Left ventricle myocardium inferior (tissue), 1 donor: ENCODE results near the gene KLHL29. TPM values are rescaled to one million over a fixed set of nuclear protein-coding genes. Genes with fewer than 3 reads are reported as not detected.
A peak's percentile ranks its signal among the peaks of the same experiment; 100 is the strongest.

Experiments used
- DNase-seq: peaks from one replicate; pipeline ENCODE4 v3.0.0-alpha.2; 2020
- H3K27ac ChIP-seq: fragments of 200-600 bp; replicated peaks from 2 replicates; pipeline ENCODE4 v1.8.0; 2021
- H3K27me3 ChIP-seq: fragments of 200-600 bp; 2 replicates; pipeline ENCODE4 v1.8.0; 2021; ENCODE audit warnings: low read depth
- H3K36me3 ChIP-seq: fragments of 200-600 bp; 2 replicates; pipeline ENCODE4 v1.8.0; 2021
- H3K4me1 ChIP-seq: fragments of 200-600 bp; 2 replicates; pipeline ENCODE4 v1.8.0; 2021
- H3K4me3 ChIP-seq: fragments of 200-600 bp; 2 replicates; pipeline ENCODE4 v1.8.0; 2021; ENCODE audit warnings: mild to moderate bottlenecking, moderate library complexity
- H3K9me3 ChIP-seq: fragments of 200-600 bp; replicated peaks from 2 replicates; pipeline ENCODE4 v1.8.0; 2021
- intact Hi-C: fragments of 100-400 bp; cut with micrococcal nuclease; formaldehyde crosslinking; loops from one replicate; pipeline ENCODE4 v1.11.0; 2022
- total RNA-seq: library from RNA; stranded (reverse); fragmentation: NEBNext Ultra II Directional; extraction: Animal tissue kit (Norgen Biotek cat#: 25700); gene quantifications from one replicate; pipeline ENCODE4 v1.2.1, GENCODE V29; 2021
- TF ChIP-seq, protein P1 (sequence below): fragments of 200-600 bp; IDR thresholded peaks from 2 replicates; pipeline ENCODE4 v1.8.0; 2021; ENCODE audit warnings: antibody characterized with exemption, mild to moderate bottlenecking, borderline replicate concordance
- donor health status: DM: no; HTN: yes; CAD: no; lungs with severe emphysema.

KLHL29 gene
- total RNA-seq, 1 donor from 2014 or later, result 1.1 TPM

GRCh38 chr2:23561088-23561487 lies 176.1 kb downstream of the KLHL29 start:
- no peaks in the 10 kb centered on the region for H3K9me3 ChIP-seq
- TF ChIP-seq, protein P1, sequence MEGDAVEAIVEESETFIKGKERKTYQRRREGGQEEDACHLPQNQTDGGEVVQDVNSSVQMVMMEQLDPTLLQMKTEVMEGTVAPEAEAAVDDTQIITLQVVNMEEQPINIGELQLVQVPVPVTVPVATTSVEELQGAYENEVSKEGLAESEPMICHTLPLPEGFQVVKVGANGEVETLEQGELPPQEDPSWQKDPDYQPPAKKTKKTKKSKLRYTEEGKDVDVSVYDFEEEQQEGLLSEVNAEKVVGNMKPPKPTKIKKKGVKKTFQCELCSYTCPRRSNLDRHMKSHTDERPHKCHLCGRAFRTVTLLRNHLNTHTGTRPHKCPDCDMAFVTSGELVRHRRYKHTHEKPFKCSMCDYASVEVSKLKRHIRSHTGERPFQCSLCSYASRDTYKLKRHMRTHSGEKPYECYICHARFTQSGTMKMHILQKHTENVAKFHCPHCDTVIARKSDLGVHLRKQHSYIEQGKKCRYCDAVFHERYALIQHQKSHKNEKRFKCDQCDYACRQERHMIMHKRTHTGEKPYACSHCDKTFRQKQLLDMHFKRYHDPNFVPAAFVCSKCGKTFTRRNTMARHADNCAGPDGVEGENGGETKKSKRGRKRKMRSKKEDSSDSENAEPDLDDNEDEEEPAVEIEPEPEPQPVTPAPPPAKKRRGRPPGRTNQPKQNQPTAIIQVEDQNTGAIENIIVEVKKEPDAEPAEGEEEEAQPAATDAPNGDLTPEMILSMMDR, result no peak
- H3K4me3 ChIP-seq, result no peak overlapping the region
- H3K4me1 ChIP-seq, result peaks cover 30% of the 10 kb centered on the region
- H3K27ac ChIP-seq, result peak overlapping the region; percentile 16
- H3K27me3 ChIP-seq, result no peaks in the 10 kb centered on the region
- no peak for DNase-seq
- intact Hi-C loops, result no loop called here
- no peaks in the 10 kb centered on the region for H3K36me3 ChIP-seq

GRCh38 chr2:23561544-23561943 lies 176.6 kb downstream of the KLHL29 start:
- Histone ChIP-seq H3K36me3 (no peaks in the 10 kb centered on the region), H3K9me3 (no peaks in the 10 kb centered on the region), H3K27me3 (no peaks in the 10 kb centered on the region), H3K4me3 (no peak overlapping the region), H3K27ac (no peak overlapping the region), H3K4me1 (peaks cover 34% of the 10 kb centered on the region)
- DNase-seq, result no peak
- TF ChIP-seq, protein P1, result no peak
- intact Hi-C loops, result no loop called here

- H3K27ac ChIP-seq, result no peak overlapping the region
Observed at GRCh38 chr2:23562143-23562542, 177.2 kb downstream of the KLHL29 start.

GRCh38 chr2:23563151-23563550 lies 178.2 kb downstream of the KLHL29 start:
- no peak overlapping the region for H3K4me3 ChIP-seq
- TF ChIP-seq, protein P1, result no peak
- H3K27ac ChIP-seq, result peak overlapping the region; percentile 70

More at GRCh38 chr2:23562143-23562542, 177.2 kb downstream of the KLHL29 start:
- Histone ChIP-seq H3K4me1 (peaks cover 35% of the 10 kb centered on the region), H3K4me3 (no peak overlapping the region), H3K36me3 (no peaks in the 10 kb centered on the region), H3K27me3 (no peaks in the 10 kb centered on the region), H3K9me3 (no peaks in the 10 kb centered on the region)
- intact Hi-C loops, result no loop called here
- no peak for DNase-seq
- TF ChIP-seq, protein P1, result no peak

DNA sequence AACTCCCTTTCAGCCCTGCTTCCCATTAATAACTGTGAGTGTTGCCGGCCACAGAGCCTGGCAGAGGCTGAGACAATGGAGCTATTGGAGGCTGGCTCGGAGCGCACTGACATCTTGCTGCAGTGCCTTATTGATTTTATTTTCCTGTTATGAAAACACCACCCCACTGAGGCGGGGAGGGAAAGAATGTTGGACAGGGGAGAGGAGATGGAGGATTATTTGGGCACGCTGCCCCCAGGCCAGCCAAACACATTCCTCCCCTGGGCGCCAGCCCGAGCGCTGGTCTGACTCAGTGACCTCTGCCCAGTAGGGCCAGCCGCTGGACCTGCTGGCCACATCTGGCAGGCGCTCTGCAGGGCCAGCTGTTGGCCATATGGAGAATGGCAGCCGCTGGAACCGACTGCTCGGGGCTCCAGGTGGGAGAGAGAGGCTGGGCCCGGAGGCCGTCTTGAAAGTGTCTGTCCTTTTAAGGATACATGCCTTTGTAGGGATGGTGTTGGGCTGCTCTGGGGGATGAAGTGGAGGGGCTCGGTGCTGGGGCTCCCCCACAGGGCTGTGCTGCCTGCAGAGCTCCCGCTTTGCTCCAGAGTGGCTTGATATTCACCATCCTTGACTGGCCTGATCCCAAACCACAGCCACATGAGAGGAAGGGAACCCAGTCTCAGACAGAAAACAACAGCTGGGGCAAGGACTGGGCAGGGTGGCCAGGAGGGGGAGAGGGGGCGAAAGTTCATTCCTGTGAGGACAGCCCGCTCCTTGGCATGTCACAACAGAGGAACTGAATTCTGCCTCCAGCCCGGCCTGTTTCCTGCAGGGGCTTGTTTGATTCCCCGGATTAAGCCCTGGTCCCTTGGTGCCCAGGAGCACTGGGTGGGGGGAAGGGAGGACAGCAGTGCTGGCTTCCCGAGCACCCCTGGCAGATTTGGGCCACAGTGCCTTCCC lies 179.0 kb downstream of the KLHL29 start:
- Histone ChIP-seq H3K27me3 (no peaks in the 10 kb centered on the region), H3K27ac (peak overlapping the region; percentile 70), H3K9me3 (no peaks in the 10 kb centered on the region), H3K4me1 (peaks cover 35% of the 10 kb centered on the region), H3K36me3 (no peaks in the 10 kb centered on the region), H3K4me3 (no peak overlapping the region)
- TF ChIP-seq, protein P1, result no peak
- intact Hi-C loops, result no loop called here
- peak; percentile 57 for DNase-seq

More at GRCh38 chr2:23563151-23563550, 178.2 kb downstream of the KLHL29 start:
- intact Hi-C loops, result no loop called here
- Histone ChIP-seq H3K36me3 (no peaks in the 10 kb centered on the region), H3K9me3 (no peaks in the 10 kb centered on the region), H3K4me1 (peaks cover 35% of the 10 kb centered on the region), H3K27me3 (no peaks in the 10 kb centered on the region)
- DNase-seq, result no peak
